GM12878 (cell line): ENCODE measurements around the gene IL15. TPM values are rescaled to one million over a fixed set of nuclear protein-coding genes. Genes with fewer than 3 reads are reported as not detected.
"Not testable (repeated sequence)": the region's sequence is repeated elsewhere in the genome, so short reads cannot be mapped to it uniquely, and the experiment has no call there.

Experiments used
- ATAC-seq: fragments of 200-7000 bp; cut with Tn5 transposase; 3 replicates; pipeline ENCODE4 v1.9.1; 2020; ENCODE audit warnings: mild to moderate bottlenecking, moderate library complexity
- BruUV-seq: library from RNA; stranded (reverse); fragments of 400-500 nt; replicated peaks from 2 replicates; lab custom pipeline; 2021; lab: Mats Ljungman, UMichigan
- CTCF ChIA-PET: fragments of 300-600 bp; sonication (Branson Sonifier 250); formaldehyde crosslinking; extraction: SDS; loops from one replicate; lab custom pipeline; 2021; ENCODE audit warnings: inconsistent platforms; lab: Yijun Ruan, JAX
- POLR2A ChIA-PET: fragments of 350-600 bp; formaldehyde crosslinking; extraction: SDS; loops from one replicate; lab custom pipeline; 2021; ENCODE audit warnings: inconsistent platforms; lab: Charles Lee
- RAD21 ChIA-PET: fragments of 300-600 bp; sonication (Branson Sonifier 250); formaldehyde crosslinking; loops from one replicate; lab custom pipeline; 2023; ENCODE audit warnings: antibody characterized with exemption; ENCODE audit not compliant: unreplicated experiment; lab: Charles Lee
- SMC1A ChIA-PET: fragments of 300-600 bp; sonication (Branson Sonifier 250); formaldehyde crosslinking; loops from one replicate; lab custom pipeline; 2023; ENCODE audit not compliant: unreplicated experiment, uncharacterized antibody; lab: Charles Lee
- DNase-seq: peaks from one replicate; pipeline ENCODE4 v3.0.0-alpha.2; 2011; ENCODE audit warnings: low read depth, low spot score
- FAIRE-seq: peaks from 3 replicates; lab custom pipeline; 2011; peaks lifted over from hg19 to GRCh38; lab: Jason Lieb, UNC
- H2AFZ ChIP-seq: 2 replicates; pipeline ENCODE4 v1.6.0; 2011; ENCODE audit warnings: low read depth, low read length, control low read depth; ENCODE audit not compliant: control insufficient read depth
- H3K27ac ChIP-seq: 2 replicates; pipeline ENCODE4 v1.5.1; 2011; ENCODE audit warnings: control low read depth; ENCODE audit not compliant: control insufficient read depth, insufficient read depth
- H3K27me3 ChIP-seq, 2 experiments: replicated peaks in 1 of 2; 2 replicates each; pipeline versions ENCODE4 v1.6.0 to v1.6.1; 2011; ENCODE audit warnings: low read length in 1 of 2; ENCODE audit not compliant: control insufficient read depth in 2 of 2, insufficient read depth in 2 of 2
- H3K36me3 ChIP-seq, 2 experiments: 2 replicates each; pipeline ENCODE4 v1.5.1; 2011; ENCODE audit warnings: low read length in 1 of 2; ENCODE audit not compliant: control insufficient read depth in 2 of 2, insufficient read depth in 2 of 2
- H3K4me1 ChIP-seq: 2 replicates; pipeline ENCODE4 v1.6.1; 2011; ENCODE audit warnings: mild to moderate bottlenecking, low read length, moderate library complexity, mixed read lengths; ENCODE audit not compliant: control insufficient read depth, insufficient read depth
- H3K4me2 ChIP-seq: 2 replicates; pipeline ENCODE4 v1.6.0; 2011; ENCODE audit warnings: control low read depth; ENCODE audit not compliant: control insufficient read depth, insufficient read depth
- H3K4me3 ChIP-seq: fragments of 200-600 bp; sonication (generic); 2 replicates; pipeline ENCODE4 v1.5.1; 2016
- H3K79me2 ChIP-seq: 2 replicates; pipeline ENCODE4 v1.6.0; 2011; ENCODE audit warnings: low read length; ENCODE audit not compliant: control insufficient read depth, insufficient read depth
- H3K9ac ChIP-seq: 2 replicates; pipeline ENCODE4 v1.8.0; 2011; ENCODE audit warnings: low read length, control low read depth, mixed read lengths; ENCODE audit not compliant: control insufficient read depth, insufficient read depth
- H3K9me3 ChIP-seq: replicated peaks from 3 replicates; pipeline ENCODE4 v1.5.1; 2011; ENCODE audit warnings: mild to moderate bottlenecking, low read length; ENCODE audit not compliant: control insufficient read depth, insufficient read depth
- H4K20me1 ChIP-seq: 2 replicates; pipeline ENCODE4 v1.6.0; 2011; ENCODE audit not compliant: control insufficient read depth, insufficient read depth
- CBFB ChIP-seq: IDR thresholded peaks from 2 replicates; pipeline ENCODE4 v1.6.1; 2016; ENCODE audit warnings: antibody characterized with exemption, low read depth
- E4F1 ChIP-seq: fragments of 450-650 bp; IDR thresholded peaks from 2 replicates; pipeline ENCODE4 v1.6.1; 2018; ENCODE audit warnings: borderline replicate concordance, mild to moderate bottlenecking; ENCODE audit not compliant: partially characterized antibody
- IRF5 ChIP-seq: fragments of 450-650 bp; IDR thresholded peaks from 2 replicates; pipeline ENCODE4 v1.6.1; 2017; ENCODE audit warnings: borderline replicate concordance
- PBX3 ChIP-seq: IDR thresholded peaks from 2 replicates; pipeline ENCODE4 v1.6.1; 2011; ENCODE audit warnings: mild to moderate bottlenecking, low read depth, low read length, moderate library complexity; ENCODE audit not compliant: insufficient replicate concordance
- RELB ChIP-seq: fragments of 450-650 bp; IDR thresholded peaks from 2 replicates; pipeline ENCODE4 v1.6.1; 2017; ENCODE audit warnings: low read depth, mild to moderate bottlenecking, moderate library complexity
- WGBS: methylation state at CpG from one replicate; pipeline ENCODE4 v1.1.6; 2016; ENCODE audit warnings: low lambda C conversion rate; ENCODE audit not compliant: insufficient replicate concordance, insufficient coverage; ENCODE audit errors: missing lambda C conversion rate; 5-methylcytosine and 5-hydroxymethylcytosine counted together
- in situ Hi-C: fragments of 300-500 bp; cut with MboI; formaldehyde crosslinking; loops from 9 replicates; pipeline ENCODE4 v1.14.3; 2018; ENCODE audit warnings: mixed read lengths
- intact Hi-C: fragments of 100-400 bp; cut with micrococcal nuclease; formaldehyde crosslinking; loops from one replicate; pipeline ENCODE4 v1.14.2; 2022; ENCODE audit not compliant: unreplicated experiment
- polyA plus RNA-seq, 11 experiments: library from polyadenylated mRNA; depleted of rRNA in 4 of 11; unstranded in 6 of 11; stranded (reverse) in 5 of 11; fragments of >200 nt; fragmentation: Nextera tagmentation in 4 of 11; fragmentation: Illumina TruSeq in 1 of 11; extraction: Ambion mirVana in 4 of 11; extraction: Trizol in 1 of 11; gene quantifications; 1 replicate in 1 of 11; 2 replicates in 10 of 11; pipeline versions ENCODE4 v1.2.1 to v1.2.3, GENCODE V29; 2011 to 2016; ENCODE audit warnings: inconsistent platforms in 2 of 11, missing spikeins in 2 of 11, low read depth in 1 of 11
- total RNA-seq, 4 experiments: library from RNA; depleted of rRNA in 3 of 4; stranded (reverse); fragments of >200 nt in 3 of 4; fragmentation: Illumina TruSeq in 1 of 4; extraction: Trizol in 1 of 4; gene quantifications; 2 replicates each; pipeline versions ENCODE4 v1.2.1 to v1.2.3, GENCODE V29; 2013 to 2021

The IL15 gene
- total and polyA plus RNA-seq, 10 of the 15 experiments (the other 5 are each of a cell fraction or from before 2014, with no cell fraction given): 6.0 to 11.4 (median 8.2) TPM

GRCh38 chr4:141686879-141687278 is 50.5 kb downstream of the IL15 start (continued):
- no peak for TF ChIP-seq E4F1
- TF ChIP-seq IRF5: no peak
- TF ChIP-seq CBFB: no peak
- no peak for TF ChIP-seq RELB
- no peak for TF ChIP-seq PBX3

- H2AFZ ChIP-seq, H3K27me3 ChIP-seq, FAIRE-seq, SMC1A ChIA-PET, H3K9ac ChIP-seq, in situ Hi-C loops, H3K4me2 ChIP-seq, DNase-seq, CTCF ChIA-PET, H3K79me2 ChIP-seq, H3K9me3 ChIP-seq, intact Hi-C loops, H3K27ac ChIP-seq, ATAC-seq, POLR2A ChIA-PET, H3K4me1 ChIP-seq, H4K20me1 ChIP-seq, RAD21 ChIA-PET, BruUV-seq, H3K36me3 ChIP-seq, H3K4me3 ChIP-seq: not testable (repeated sequence)
- 92% methylated on average over 27 of the region's 29 CpGs for WGBS
Measured at GRCh38 chr4:141689726-141690296, 53.4 kb downstream of the IL15 start.

GRCh38 chr4:141691247-141691646 is 54.9 kb downstream of the IL15 start:
- H3K27me3 ChIP-seq, DNase-seq, H3K4me2 ChIP-seq, H3K4me1 ChIP-seq, H4K20me1 ChIP-seq, H2AFZ ChIP-seq, ATAC-seq, in situ Hi-C loops, POLR2A ChIA-PET, intact Hi-C loops, H3K9me3 ChIP-seq, CTCF ChIA-PET, H3K9ac ChIP-seq, H3K36me3 ChIP-seq, H3K27ac ChIP-seq, BruUV-seq, H3K4me3 ChIP-seq, FAIRE-seq, RAD21 ChIA-PET, H3K79me2 ChIP-seq: not testable (repeated sequence)
- WGBS: 43% methylated on average over 1 of the region's 1 CpG
- SMC1A ChIA-PET: interaction anchor here (0.9 kb wide), 1 partner anchor 11 kb away, joined by 3 read pairs; no protein-coding TSS in a partner anchor
